ENCODE measurements around the gene LRRC2. TPM values are rescaled to one million over a fixed set of nuclear protein-coding genes. Genes with fewer than 3 reads are reported as not detected.
A peak's percentile ranks its signal among the peaks of the same experiment; 100 is the strongest.

LRRC2 gene
- total and polyA plus RNA-seq, 2 of the 13 experiments (the other 11 are each of a cell fraction or from before 2014, with no cell fraction given): 0.27 to 0.58 TPM

DNA sequence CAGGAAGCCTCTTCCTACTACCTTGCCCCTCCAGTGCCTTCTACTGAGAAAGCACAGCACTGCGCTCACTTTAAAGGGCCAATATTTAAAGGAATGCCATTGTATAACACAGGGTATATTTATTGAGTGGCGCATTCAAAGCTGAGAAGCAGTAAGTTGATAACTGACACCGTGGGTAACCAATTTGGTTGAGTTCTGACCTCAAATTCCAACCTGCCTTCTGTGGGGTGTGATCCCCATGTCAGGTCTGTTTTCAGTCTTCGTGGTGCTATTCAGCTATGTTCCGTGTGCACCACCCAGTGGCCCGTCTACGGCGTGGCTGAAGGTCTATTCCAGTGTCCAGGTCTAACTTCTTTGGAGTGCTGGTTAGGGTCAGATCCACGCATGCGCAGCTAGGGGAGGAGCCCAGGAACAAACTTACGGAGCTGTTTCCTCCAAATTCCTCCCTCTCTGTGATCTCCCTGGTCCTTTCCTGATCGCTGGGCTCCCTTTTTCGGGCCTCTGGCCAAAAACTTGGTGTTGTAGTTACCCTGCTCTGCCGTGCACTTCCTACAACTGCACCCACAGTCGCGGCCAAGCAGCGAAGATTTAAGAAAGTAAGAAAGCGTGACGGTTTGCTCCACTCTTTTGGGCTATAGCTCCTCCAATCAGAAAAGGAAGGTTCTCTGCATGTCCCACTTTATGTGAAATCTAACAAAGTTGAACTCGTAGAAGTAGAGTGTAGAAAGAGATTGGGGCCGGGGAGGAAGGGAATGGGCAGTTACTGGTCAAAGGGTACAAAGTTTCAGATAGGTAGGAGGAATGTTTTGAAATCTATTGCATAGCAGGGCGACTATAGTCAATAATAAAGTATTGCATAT lies 7.7 kb downstream of the LRRC2 start (continued):
- TF ChIP-seq, protein P1, sequence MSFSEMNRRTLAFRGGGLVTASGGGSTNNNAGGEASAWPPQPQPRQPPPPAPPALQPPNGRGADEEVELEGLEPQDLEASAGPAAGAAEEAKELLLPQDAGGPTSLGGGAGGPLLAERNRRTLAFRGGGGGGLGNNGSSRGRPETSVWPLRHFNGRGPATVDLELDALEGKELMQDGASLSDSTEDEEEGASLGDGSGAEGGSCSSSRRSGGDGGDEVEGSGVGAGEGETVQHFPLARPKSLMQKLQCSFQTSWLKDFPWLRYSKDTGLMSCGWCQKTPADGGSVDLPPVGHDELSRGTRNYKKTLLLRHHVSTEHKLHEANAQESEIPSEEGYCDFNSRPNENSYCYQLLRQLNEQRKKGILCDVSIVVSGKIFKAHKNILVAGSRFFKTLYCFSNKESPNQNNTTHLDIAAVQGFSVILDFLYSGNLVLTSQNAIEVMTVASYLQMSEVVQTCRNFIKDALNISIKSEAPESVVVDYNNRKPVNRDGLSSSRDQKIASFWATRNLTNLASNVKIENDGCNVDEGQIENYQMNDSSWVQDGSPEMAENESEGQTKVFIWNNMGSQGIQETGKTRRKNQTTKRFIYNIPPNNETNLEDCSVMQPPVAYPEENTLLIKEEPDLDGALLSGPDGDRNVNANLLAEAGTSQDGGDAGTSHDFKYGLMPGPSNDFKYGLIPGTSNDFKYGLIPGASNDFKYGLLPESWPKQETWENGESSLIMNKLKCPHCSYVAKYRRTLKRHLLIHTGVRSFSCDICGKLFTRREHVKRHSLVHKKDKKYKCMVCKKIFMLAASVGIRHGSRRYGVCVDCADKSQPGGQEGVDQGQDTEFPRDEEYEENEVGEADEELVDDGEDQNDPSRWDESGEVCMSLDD (CRISPR knock-in tag; IDR thresholded peaks at IDR 0.05; ENCODE audit: borderline replicate concordance): no peak
- TF ChIP-seq TBP (CRISPR knock-in tag; IDR thresholded peaks at IDR 0.05) (no peak), SOX5 (CRISPR knock-in tag; IDR thresholded peaks at IDR 0.05; ENCODE audit: borderline replicate concordance) (no peak; the same call in 1 of the 2 replicates), ZUFSP (CRISPR knock-in tag; IDR thresholded peaks at IDR 0.05; ENCODE audit: borderline replicate concordance) (no peak), ZNF234 (CRISPR knock-in tag; conservative IDR thresholded peaks at IDR 0.05) (0 out of 2 replicates have a peak, but pooled peaks have one; percentile 23), CHD4 (IDR thresholded peaks at IDR 0.05; ENCODE audit: borderline replicate concordance, low read length) (no peak), BCL6 (CRISPR knock-in tag; IDR thresholded peaks at IDR 0.05) (no peak), SP140L (CRISPR knock-in tag; IDR thresholded peaks at IDR 0.05; ENCODE audit: borderline replicate concordance) (no peak), GLI4 (CRISPR knock-in tag; IDR thresholded peaks at IDR 0.05; ENCODE audit: borderline replicate concordance) (no peak), ZMYM2 (CRISPR knock-in tag; IDR thresholded peaks at IDR 0.05) (no peak), ZNF772 (CRISPR knock-in tag; IDR thresholded peaks at IDR 0.05) (no peak), PRPF4 (IDR thresholded peaks at IDR 0.05; ENCODE audit: low read depth, low read length, poor library complexity, severe bottlenecking) (no peak), ZNF143 (CRISPR knock-in tag; IDR thresholded peaks at IDR 0.05) (no peak), GMEB2 (CRISPR knock-in tag; IDR thresholded peaks at IDR 0.05; ENCODE audit: low read depth) (no peak), ZNF816 (CRISPR knock-in tag; IDR thresholded peaks at IDR 0.05; ENCODE audit: borderline replicate concordance) (no peak), ZSCAN5A (CRISPR knock-in tag; IDR thresholded peaks at IDR 0.05; ENCODE audit: borderline replicate concordance) (no peak), ZBTB46 (CRISPR knock-in tag; IDR thresholded peaks at IDR 0.05; ENCODE audit: borderline replicate concordance) (0 out of 2 replicates have a peak, but pooled peaks have one; percentile 79)
- TF ChIP-seq, protein P2, sequence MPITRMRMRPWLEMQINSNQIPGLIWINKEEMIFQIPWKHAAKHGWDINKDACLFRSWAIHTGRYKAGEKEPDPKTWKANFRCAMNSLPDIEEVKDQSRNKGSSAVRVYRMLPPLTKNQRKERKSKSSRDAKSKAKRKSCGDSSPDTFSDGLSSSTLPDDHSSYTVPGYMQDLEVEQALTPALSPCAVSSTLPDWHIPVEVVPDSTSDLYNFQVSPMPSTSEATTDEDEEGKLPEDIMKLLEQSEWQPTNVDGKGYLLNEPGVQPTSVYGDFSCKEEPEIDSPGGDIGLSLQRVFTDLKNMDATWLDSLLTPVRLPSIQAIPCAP (CRISPR knock-in tag; IDR thresholded peaks at IDR 0.05; ENCODE audit: low read depth): no peak

All from HepG2 (cell line).